AG04450 (cell line): Measurements from ENCODE around the gene TMEM121. TPM values are rescaled to one million over a fixed set of nuclear protein-coding genes. Genes with fewer than 3 reads are reported as not detected.

Experiments used
- CTCF ChIA-PET: fragments of 300-600, 350-600 bp; formaldehyde crosslinking; extraction: SDS; loops from one replicate; lab custom pipeline; 2022; ENCODE audit warnings: antibody characterized with exemption, inconsistent platforms; lab: Charles Lee
- POLR2A ChIA-PET: fragments of 350-600 bp; formaldehyde crosslinking; extraction: SDS; loops from one replicate; lab custom pipeline; 2021; ENCODE audit warnings: antibody characterized with exemption, inconsistent platforms; lab: Yijun Ruan, JAX
- DNase-seq: peaks from one replicate; pipeline ENCODE4 v3.0.0-alpha.2; 2011; ENCODE audit warnings: low read depth, low spot score
- H3K27ac ChIP-seq: one replicate; pipeline ENCODE4 v1.5.1; 2012; ENCODE audit warnings: low read depth, low read length, control low read depth
- H3K27me3 ChIP-seq: one replicate; pipeline ENCODE4 v1.6.0; 2012; ENCODE audit warnings: low read length; ENCODE audit not compliant: control insufficient read depth, insufficient read depth
- H3K4me3 ChIP-seq: 2 replicates; pipeline ENCODE4 v1.5.1; 2011; ENCODE audit warnings: mild to moderate bottlenecking, low read depth, low read length, control low read depth
- H3K9me3 ChIP-seq: 2 replicates; pipeline ENCODE4 v1.5.1; 2012; ENCODE audit warnings: low read length; ENCODE audit not compliant: control insufficient read depth, insufficient read depth
- CTCF ChIP-seq: IDR thresholded peaks from 2 replicates; pipeline ENCODE4 v1.5.1; 2011; ENCODE audit warnings: low read depth, low read length, control low read depth, inconsistent platforms
- polyA plus RNA-seq: library from polyadenylated mRNA; depleted of rRNA; stranded (reverse); fragments of >200 nt; gene quantifications from 2 replicates; pipeline ENCODE4 v1.2.3, GENCODE V29; 2011

Gene TMEM121
- polyA plus RNA-seq, 1 experiment: 1.5 TPM

GRCh38 chr14:105492971-105493871, 33.2 kb upstream of the TMEM121 start:
- no peak for TF ChIP-seq CTCF
- POLR2A ChIA-PET: no interaction called here

GRCh38 chr14:105493921-105494605, 32.3 kb upstream of the TMEM121 start:
- no peak for DNase-seq
- CTCF ChIA-PET: no interaction called here
- no peak for TF ChIP-seq CTCF

More at GRCh38 chr14:105492971-105493871, 33.2 kb upstream of the TMEM121 start:
- Histone ChIP-seq H3K27ac (no peak overlapping the region), H3K27me3 (no peaks in the 10 kb centered on the region), H3K4me3 (no peak overlapping the region), H3K9me3 (no peaks in the 10 kb centered on the region; the same call in 1 of the 2 replicates)
- no peak for DNase-seq
- CTCF ChIA-PET: no interaction called here

GRCh38 chr14:105494606-105494929, 31.8 kb upstream of the TMEM121 start:
- DNase-seq: no peak

More at GRCh38 chr14:105493921-105494605, 32.3 kb upstream of the TMEM121 start:
- Histone ChIP-seq H3K9me3 (no peaks in the 10 kb centered on the region; the same call in 1 of the 2 replicates), H3K27ac (no peak overlapping the region), H3K4me3 (no peak overlapping the region), H3K27me3 (no peaks in the 10 kb centered on the region)
- POLR2A ChIA-PET: no interaction called here

GRCh38 chr14:105495101-105495989, 31.0 kb upstream of the TMEM121 start:
- DNase-seq: no peak
- ChIA-PET CTCF (no interaction called here), POLR2A (no interaction called here)
- no peak for TF ChIP-seq CTCF
- Histone ChIP-seq H3K4me3 (no peak overlapping the region), H3K27ac (no peak overlapping the region), H3K9me3 (no peaks in the 10 kb centered on the region; the same call in 1 of the 2 replicates), H3K27me3 (no peaks in the 10 kb centered on the region)

More at GRCh38 chr14:105494606-105494929, 31.8 kb upstream of the TMEM121 start:
- no peak overlapping the region for H3K4me3 ChIP-seq
- no peaks in the 10 kb centered on the region; the same call in 1 of the 2 replicates for H3K9me3 ChIP-seq
- no peaks in the 10 kb centered on the region for H3K27me3 ChIP-seq
- CTCF ChIA-PET: no interaction called here
- TF ChIP-seq CTCF: no peak
- POLR2A ChIA-PET: no interaction called here
- H3K27ac ChIP-seq: no peak overlapping the region
